Right lobe of liver (tissue), 6 donors: Measurements from ENCODE around the gene DOCK6. TPM values are rescaled to one million over a fixed set of nuclear protein-coding genes. Genes with fewer than 3 reads are reported as not detected.

Experiments used
- ATAC-seq, 4 donors: fragments of 200-7000 bp; cut with Tn5 transposase; one replicate each; pipeline ENCODE4 v1.9.1; 2020; ENCODE audit warnings: mild to moderate bottlenecking in 4 of 4, moderate library complexity in 4 of 4
- DNase-seq, 3 donors: peaks; one replicate each; pipeline ENCODE4 v3.0.0-alpha.2; 2020
- H3K27ac ChIP-seq, 3 donors: fragments of 200-600 bp; one replicate each; pipeline ENCODE4 v1.8.0; 2022
- H3K27me3 ChIP-seq, 2 donors: fragments of 200-600 bp; one replicate each; pipeline ENCODE4 v1.8.0; 2022
- H3K36me3 ChIP-seq, 4 donors: fragments of 200-600 bp; sonication (generic) in 1 of 4; one replicate each; pipeline versions ENCODE4 v1.5.1 to v1.8.0; 2017 to 2022; ENCODE audit warnings: control low read depth in 1 of 4
- H3K4me1 ChIP-seq, 4 donors: fragments of 200-600 bp; sonication (generic) in 1 of 4; one replicate each; pipeline versions ENCODE4 v1.5.1 to v1.8.0; 2017 to 2022; ENCODE audit warnings: control low read depth in 1 of 4
- H3K4me3 ChIP-seq, 3 donors: fragments of 200-600 bp; one replicate each; pipeline ENCODE4 v1.8.0; 2022
- H3K9me3 ChIP-seq, 4 donors: fragments of 200-600 bp; sonication (generic) in 1 of 4; one replicate each; pipeline versions ENCODE4 v1.5.1 to v1.8.0; 2017 to 2022; ENCODE audit warnings: control low read depth in 1 of 4
- POLR2A ChIP-seq: fragments of 450-650 bp; IDR thresholded peaks from one replicate; pipeline ENCODE4 v1.6.1; 2017; ENCODE audit warnings: antibody characterized with exemption, mild to moderate bottlenecking
- WGBS: methylation state at CpG from one replicate; pipeline ENCODE4 v1.1.6; 2018; ENCODE audit warnings: low coverage, low lambda C conversion rate; ENCODE audit not compliant: insufficient coverage; ENCODE audit errors: missing lambda C conversion rate; 5-methylcytosine and 5-hydroxymethylcytosine counted together
- intact Hi-C, 2 donors: fragments of 100-400 bp; cut with DNase I; formaldehyde crosslinking; loops; one replicate each; pipeline versions ENCODE4 v1.11.2 to v1.14.1; 2022
- total RNA-seq, 6 experiments: library from RNA; depleted of rRNA in 2 of 6; stranded (reverse); fragments of >200 nt in 2 of 6; fragmentation: NEBNext Ultra II Directional in 3 of 6; extraction: Animal tissue kit (Norgen Biotek cat#: 25700) in 3 of 6; gene quantifications; one replicate each; pipeline versions ENCODE4 v1.1.0 to v1.2.4, GENCODE V29; 2016 to 2023
- TF ChIP-seq, protein P1 (sequence below), 4 donors: fragments of 200-600 bp in 3 of 4; fragments of 450-650 bp in 1 of 4; IDR thresholded peaks; one replicate each; pipeline versions ENCODE4 v1.5.1 to v1.8.0; 2016 to 2022; ENCODE audit warnings: antibody characterized with exemption in 4 of 4, mild to moderate bottlenecking in 2 of 4
- donor health status: DM: no; HTN: yes; CAD: no.
- donor health status: DM: no; HTN: no; CAD: no.
- donor health status: DM: no; HTN: no; CAD: no.
- donor health status: DM: no; HTN: yes; CAD: no.
- donor health status: DM: no; HTN: yes; CAD: no.

Gene DOCK6
- total RNA-seq, 6 experiments from 2014 or later, result 19.9 to 45.9 (median 30.4) TPM

DNA sequence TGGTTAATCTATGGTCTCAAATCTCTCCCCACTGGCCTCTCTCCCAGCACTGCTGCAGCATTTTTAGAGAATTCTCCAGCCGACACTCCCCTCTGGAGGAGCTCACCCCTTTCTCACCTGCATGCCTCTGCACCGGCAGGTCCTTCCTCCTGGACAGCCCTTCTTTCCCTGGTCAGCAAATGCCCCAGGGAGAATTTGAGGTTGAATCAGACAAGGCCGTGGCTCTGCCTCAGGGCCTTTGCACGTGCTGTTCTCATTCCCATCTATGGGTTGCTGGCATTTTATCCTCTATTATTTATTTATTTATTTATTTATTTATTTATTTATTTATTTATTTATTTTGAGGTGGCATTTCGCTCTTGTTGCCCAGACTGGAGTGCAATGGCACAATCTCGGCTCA, 1.4 kb upstream of the DOCK6 start:
- no peak for DNase-seq
- intact Hi-C loops, result no loop called here
- Histone ChIP-seq H3K27me3 (no peaks in the 10 kb centered on the region), H3K36me3 (no peaks in the 10 kb centered on the region), H3K4me1 (peaks cover 0 to 8% (median 2%) of the 10 kb centered on the region in 4 donors), H3K4me3 (no peak overlapping the region), H3K9me3 (no peaks in the 10 kb centered on the region), H3K27ac (no peak overlapping the region)
- ATAC-seq, result no peak
- TF ChIP-seq POLR2A, result no peak
- WGBS, result 97% methylated on average over 4 of the region's 6 CpGs

DNA sequence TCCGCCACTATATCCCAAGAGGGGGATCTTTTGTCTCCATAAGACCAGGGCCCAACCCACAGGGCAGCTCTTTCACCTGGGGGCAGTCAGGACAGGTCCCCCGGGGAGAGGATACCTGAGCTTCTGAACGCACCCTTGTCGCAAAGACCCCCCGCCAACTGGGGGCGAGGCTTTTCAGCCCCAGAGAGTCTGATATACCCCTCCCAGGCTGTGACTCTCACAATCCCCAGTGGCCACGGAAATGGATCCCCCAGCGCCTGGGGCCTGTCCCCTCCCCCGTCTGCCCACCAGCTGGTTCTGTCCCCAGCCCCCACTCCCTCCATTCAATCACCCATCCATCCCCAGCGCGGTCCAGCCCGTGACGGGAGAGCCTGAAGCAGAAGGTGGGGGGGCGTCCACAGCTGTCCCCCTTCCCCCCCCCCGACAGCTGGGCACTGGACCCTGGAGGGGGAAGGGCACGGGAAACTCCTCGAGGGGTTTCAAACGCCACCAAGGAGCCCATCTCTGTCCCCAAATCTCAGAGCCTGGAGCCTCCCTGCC, 823 bp downstream of the DOCK6 start:
- intact Hi-C loops, result no loop called here
- Histone ChIP-seq H3K27me3 (no peaks in the 10 kb centered on the region), H3K4me3 (peak overlapping the region; percentile 69 to 84 (median 71)), H3K4me1 (peaks cover 0 to 8% (median 2%) of the 10 kb centered on the region in 4 donors), H3K36me3 (no peaks in the 10 kb centered on the region), H3K27ac (peak overlapping the region; percentile 68 to 88 (median 70)), H3K9me3 (no peaks in the 10 kb centered on the region)
- ATAC-seq (no peak), DNase-seq (no peak)
- 34% methylated on average over 10 of the region's 18 CpGs for WGBS
- TF ChIP-seq, protein P1, sequence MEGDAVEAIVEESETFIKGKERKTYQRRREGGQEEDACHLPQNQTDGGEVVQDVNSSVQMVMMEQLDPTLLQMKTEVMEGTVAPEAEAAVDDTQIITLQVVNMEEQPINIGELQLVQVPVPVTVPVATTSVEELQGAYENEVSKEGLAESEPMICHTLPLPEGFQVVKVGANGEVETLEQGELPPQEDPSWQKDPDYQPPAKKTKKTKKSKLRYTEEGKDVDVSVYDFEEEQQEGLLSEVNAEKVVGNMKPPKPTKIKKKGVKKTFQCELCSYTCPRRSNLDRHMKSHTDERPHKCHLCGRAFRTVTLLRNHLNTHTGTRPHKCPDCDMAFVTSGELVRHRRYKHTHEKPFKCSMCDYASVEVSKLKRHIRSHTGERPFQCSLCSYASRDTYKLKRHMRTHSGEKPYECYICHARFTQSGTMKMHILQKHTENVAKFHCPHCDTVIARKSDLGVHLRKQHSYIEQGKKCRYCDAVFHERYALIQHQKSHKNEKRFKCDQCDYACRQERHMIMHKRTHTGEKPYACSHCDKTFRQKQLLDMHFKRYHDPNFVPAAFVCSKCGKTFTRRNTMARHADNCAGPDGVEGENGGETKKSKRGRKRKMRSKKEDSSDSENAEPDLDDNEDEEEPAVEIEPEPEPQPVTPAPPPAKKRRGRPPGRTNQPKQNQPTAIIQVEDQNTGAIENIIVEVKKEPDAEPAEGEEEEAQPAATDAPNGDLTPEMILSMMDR (IDR thresholded peaks at IDR 0.05), result no peak
- no peak for TF ChIP-seq POLR2A

DNA sequence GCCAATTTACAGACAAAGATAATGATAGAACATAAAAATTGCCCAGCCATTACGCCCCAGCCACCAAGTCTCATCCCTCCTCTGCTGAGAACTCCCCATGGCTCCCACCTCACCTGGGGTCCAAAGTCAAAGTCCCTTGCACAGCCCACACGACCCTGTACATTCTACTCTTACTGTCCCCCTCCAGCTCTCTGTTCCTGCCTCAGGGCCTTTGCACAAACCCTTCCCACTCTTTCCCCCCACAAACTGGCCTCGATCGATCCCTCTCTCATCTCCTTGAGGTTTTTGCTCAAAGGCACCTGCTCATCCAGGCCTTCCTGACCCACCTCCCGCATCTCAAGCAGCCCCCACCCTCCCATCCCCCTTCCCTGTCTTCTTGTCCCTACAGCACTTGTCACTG, 1.3 kb downstream of the DOCK6 start:
- Histone ChIP-seq H3K4me1 (peaks cover 0 to 8% (median 2%) of the 10 kb centered on the region in 4 donors), H3K9me3 (no peaks in the 10 kb centered on the region), H3K27me3 (no peaks in the 10 kb centered on the region), H3K27ac (no peak overlapping the region), H3K4me3 (peak overlapping the region in 2 of 3 donors; percentile 71 to 84), H3K36me3 (no peaks in the 10 kb centered on the region)
- TF ChIP-seq, protein P1 (IDR thresholded peaks at IDR 0.05), result no peak
- TF ChIP-seq POLR2A, result no peak
- DNase-seq (no peak), ATAC-seq (no peak)
- intact Hi-C loops, result no loop called here
- WGBS, result 60% methylated on average over 4 of the region's 5 CpGs

DNA sequence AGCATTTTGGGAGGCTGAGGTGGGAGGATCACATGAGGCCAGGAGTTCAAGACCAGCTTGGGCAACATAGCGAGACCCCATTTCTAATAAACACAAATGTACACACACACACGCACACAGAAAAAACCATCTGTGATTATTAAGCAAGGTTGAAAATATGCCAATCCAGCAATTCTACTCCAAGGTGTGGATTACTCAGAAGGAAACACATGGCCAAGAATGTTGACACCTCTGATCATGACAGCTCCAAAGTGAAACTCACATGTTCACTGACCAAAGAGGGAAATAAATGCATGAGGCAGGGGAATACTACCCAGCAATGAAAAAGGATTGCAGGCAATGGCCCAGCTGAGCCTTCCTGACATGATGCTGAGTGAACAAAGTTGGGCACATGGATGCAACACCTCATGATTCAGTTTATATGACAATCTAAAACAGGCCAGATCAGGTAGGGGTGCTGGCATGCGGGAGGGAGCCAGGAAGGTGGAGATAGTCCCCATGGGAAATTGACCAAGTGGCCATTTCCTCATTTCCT, 4.4 kb downstream of the DOCK6 start:
- TF ChIP-seq POLR2A, result no peak
- TF ChIP-seq, protein P1 (IDR thresholded peaks at IDR 0.05), result no peak
- Histone ChIP-seq H3K4me3 (no peak overlapping the region), H3K4me1 (peaks cover 0 to 4% (median 0%) of the 10 kb centered on the region in 4 donors), H3K36me3 (no peaks in the 10 kb centered on the region), H3K9me3 (no peaks in the 10 kb centered on the region), H3K27ac (no peak overlapping the region), H3K27me3 (no peaks in the 10 kb centered on the region)
- intact Hi-C loops, result no loop called here
- DNase-seq, result no peak
- no peak for ATAC-seq
- WGBS, result 88% methylated on average over 3 of the region's 3 CpGs

DNA sequence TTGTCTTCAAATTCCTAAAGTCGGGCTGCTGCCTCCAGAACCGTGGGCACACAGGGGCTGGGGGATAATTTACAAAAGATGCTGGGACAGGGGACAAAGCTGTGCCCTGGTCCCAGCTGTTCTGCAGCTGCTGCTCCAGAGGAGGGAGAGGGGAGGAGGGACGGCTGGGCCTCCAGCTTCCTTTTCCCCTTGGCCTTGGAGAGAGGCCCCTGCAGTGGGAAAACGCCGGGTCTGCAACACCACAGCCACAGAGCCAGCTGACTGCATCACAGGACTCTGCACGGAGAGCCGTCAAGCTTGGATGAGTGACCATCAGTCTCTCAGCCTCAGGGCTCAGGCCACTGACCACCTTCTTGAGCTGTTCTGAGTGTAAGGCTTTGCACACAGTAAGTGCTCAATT, 6.1 kb downstream of the DOCK6 start:
- intact Hi-C loops, result no loop called here
- no peak overlapping the region for H3K4me3 ChIP-seq
- H3K27ac ChIP-seq, result no peak overlapping the region
- TF ChIP-seq POLR2A, result no peak
- TF ChIP-seq, protein P1 (IDR thresholded peaks at IDR 0.05), result no peak
- H3K36me3 ChIP-seq, result no peaks in the 10 kb centered on the region
- H3K9me3 ChIP-seq, result no peaks in the 10 kb centered on the region
- peak; percentile 42 to 58 (median 54) for ATAC-seq
- no peaks in the 10 kb centered on the region for H3K4me1 ChIP-seq
- no peak for DNase-seq
- no peaks in the 10 kb centered on the region for H3K27me3 ChIP-seq
- 40% methylated on average over 7 of the region's 7 CpGs for WGBS
